Mesendoderm (in vitro differentiated cells): ENCODE measurements around the gene ZNHIT3. TPM values are rescaled to one million over a fixed set of nuclear protein-coding genes. Genes with fewer than 3 reads are reported as not detected.

ENCODE experiments used
- DNase-seq: peaks from one replicate; pipeline ENCODE4 v3.0.0; 2013
- H2AK5ac ChIP-seq: 2 replicates; pipeline ENCODE4 v1.6.1; 2013; ENCODE audit warnings: low read length, inconsistent platforms
- H2BK120ac ChIP-seq: 2 replicates; pipeline ENCODE4 v1.6.1; 2013; ENCODE audit warnings: low read depth, mild to moderate bottlenecking, low read length, moderate library complexity, mixed read lengths
- H2BK15ac ChIP-seq: replicated peaks from 2 replicates; pipeline ENCODE4 v1.6.1; 2013; ENCODE audit warnings: low read depth, mild to moderate bottlenecking, moderate library complexity
- H2BK5ac ChIP-seq: 2 replicates; pipeline ENCODE4 v1.6.1; 2013; ENCODE audit warnings: low read length, inconsistent platforms
- H3K18ac ChIP-seq: 2 replicates; pipeline ENCODE4 v1.6.1; 2013; ENCODE audit warnings: mild to moderate bottlenecking, low read length, mixed read lengths
- H3K23ac ChIP-seq: one replicate; pipeline ENCODE4 v1.6.1; 2013; ENCODE audit warnings: low read length
- H3K27ac ChIP-seq: 2 replicates; pipeline ENCODE4 v1.5.1; 2013; ENCODE audit warnings: low read depth, mild to moderate bottlenecking, inconsistent platforms, low read length, moderate library complexity
- H3K27me3 ChIP-seq: 2 replicates; pipeline ENCODE4 v1.6.1; 2013; ENCODE audit warnings: low read length, control low read depth, mild to moderate bottlenecking, inconsistent platforms; ENCODE audit not compliant: insufficient read depth, poor library complexity
- H3K36me3 ChIP-seq: 2 replicates; pipeline ENCODE4 v1.6.1; 2013; ENCODE audit warnings: low read length, inconsistent platforms; ENCODE audit not compliant: control insufficient read depth, insufficient read depth
- H3K4ac ChIP-seq: one replicate; pipeline ENCODE4 v1.6.1; 2013; ENCODE audit warnings: low read depth, mild to moderate bottlenecking, low read length, moderate library complexity
- H3K4me1 ChIP-seq: 2 replicates; pipeline ENCODE4 v1.6.1; 2013; ENCODE audit warnings: low read depth, low read length, inconsistent platforms; ENCODE audit not compliant: control insufficient read depth
- H3K4me2 ChIP-seq: 2 replicates; pipeline ENCODE4 v1.6.1; 2013; ENCODE audit warnings: low read length
- H3K4me3 ChIP-seq: 2 replicates; pipeline ENCODE4 v1.5.1; 2013; ENCODE audit warnings: mild to moderate bottlenecking, low read length
- H3K56ac ChIP-seq: one replicate; pipeline ENCODE4 v1.6.1; 2013; ENCODE audit warnings: low read length
- H3K79me1 ChIP-seq: 2 replicates; pipeline ENCODE4 v1.6.1; 2013; ENCODE audit warnings: low read length, inconsistent platforms
- H3K79me2 ChIP-seq: 2 replicates; pipeline ENCODE4 v1.6.1; 2013; ENCODE audit warnings: mild to moderate bottlenecking, low read length; ENCODE audit not compliant: control insufficient read depth, insufficient read depth
- H3K9ac ChIP-seq: 2 replicates; pipeline ENCODE4 v1.6.1; 2013; ENCODE audit warnings: low read length, inconsistent platforms
- H4K5ac ChIP-seq: one replicate; pipeline ENCODE4 v1.6.1; 2013; ENCODE audit warnings: low read length
- H4K8ac ChIP-seq: one replicate; pipeline ENCODE4 v1.6.1; 2013; ENCODE audit warnings: low read depth, mild to moderate bottlenecking, control low read depth, low read length, moderate library complexity
- WGBS: extraction: QIAGEN DNeasy Blood & Tissue Kit; methylation state at CpG from one replicate; pipeline ENCODE4 v1.1.7; 2013; ENCODE audit warnings: low lambda C conversion rate, missing lambda C conversion rate; ENCODE audit not compliant: insufficient coverage; ENCODE audit errors: extremely low coverage; 5-methylcytosine and 5-hydroxymethylcytosine counted together
- small RNA-seq: library from polyadenylated mRNA; stranded (forward); fragments of <200 nt; extraction: miRNeasy Mini kit (QIAGEN cat#:217004); gene quantifications from one replicate; pipeline ENCODE3, GENCODE V24; 2013; ENCODE audit not compliant: insufficient read depth

ZNHIT3 gene

GRCh38 chr17:36545077-36545464 is 58.6 kb downstream of the ZNHIT3 start:
- H3K23ac ChIP-seq = no peak overlapping the region
- peak overlapping the region; percentile 63 for H3K4ac ChIP-seq
- no peaks in the 10 kb centered on the region for H3K27me3 ChIP-seq
- peak overlapping the region; percentile 98 for H3K56ac ChIP-seq
- peak overlapping the region; percentile 98 for H3K27ac ChIP-seq
- no peaks in the 10 kb centered on the region for H3K36me3 ChIP-seq
- peaks cover 7% of the 10 kb centered on the region for H3K79me1 ChIP-seq
- peak overlapping the region; percentile 94 for H3K4me3 ChIP-seq
- H4K5ac ChIP-seq = no peak overlapping the region
- no peak overlapping the region for H2BK15ac ChIP-seq
- no peak for DNase-seq
- peak overlapping the region; percentile 20 for H3K4me2 ChIP-seq
- peaks cover 29% of the 10 kb centered on the region for H3K79me2 ChIP-seq
- peak overlapping the region; percentile 88 for H2BK5ac ChIP-seq
- no CpG with 5 or more reads among the region's 38 CpGs for WGBS
- peak overlapping the region; percentile 99 for H3K9ac ChIP-seq
- H2AK5ac ChIP-seq = no peak overlapping the region
- peak overlapping the region; percentile 21 for H2BK120ac ChIP-seq
- H3K18ac ChIP-seq = peak overlapping the region; percentile 95
- peaks cover 2% of the 10 kb centered on the region for H3K4me1 ChIP-seq
- H4K8ac ChIP-seq = no peak overlapping the region

Small RNA genes within 50 kb of the gene (small RNA-seq; reads per million reads assigned to genes)
- gene RNA5SP439 = not detected
